WTC11 (cell line): ENCODE measurements around the gene ALK. TPM values are rescaled to one million over a fixed set of nuclear protein-coding genes. Genes with fewer than 3 reads are reported as not detected.

Experiments
- ATAC-seq: fragments of 200-7000 bp; cut with Tn5 transposase; 2 replicates; pipeline ENCODE4 v1.10.0; 2021; ENCODE audit warnings: mild to moderate bottlenecking, moderate library complexity
- CTCF ChIA-PET: fragments of 300-600 bp; sonication (Branson Sonifier 250); formaldehyde crosslinking; loops from one replicate; lab custom pipeline; 2021; ENCODE audit warnings: antibody characterized with exemption; lab: Charles Lee
- POLR2A ChIA-PET: fragments of 350-600 bp; sonication (Branson Sonifier 250); formaldehyde crosslinking; loops from one replicate; lab custom pipeline; 2021; ENCODE audit warnings: antibody characterized with exemption; lab: Charles Lee
- DNase-seq: peaks from one replicate; pipeline ENCODE4 v3.0.0; 2021; ENCODE audit warnings: low spot score
- H3K27ac Mint-ChIP-seq: 2 replicates; pipeline ENCODE4 v1.8.0; 2021; ENCODE audit warnings: mixed read lengths
- H3K27me3 Mint-ChIP-seq: 2 replicates; pipeline ENCODE4 v1.8.0; 2021; ENCODE audit warnings: low read depth, mild to moderate bottlenecking, moderate library complexity, mixed read lengths
- H3K36me3 Mint-ChIP-seq: 2 replicates; pipeline ENCODE4 v1.8.0; 2021; ENCODE audit warnings: mixed read lengths
- H3K4me1 Mint-ChIP-seq: 2 replicates; pipeline ENCODE4 v1.8.0; 2022; ENCODE audit warnings: mixed read lengths
- H3K4me3 Mint-ChIP-seq: 2 replicates; pipeline ENCODE4 v1.8.0; 2021; ENCODE audit warnings: mild to moderate bottlenecking, moderate library complexity, mixed read lengths
- H3K9me3 Mint-ChIP-seq: 2 replicates; pipeline ENCODE4 v1.8.0; 2021; ENCODE audit warnings: mixed read lengths
- ATF1 ChIP-seq: sonication (generic); formaldehyde crosslinking; IDR thresholded peaks from 2 replicates; pipeline ENCODE4 v1.8.1; 2023; ENCODE audit warnings: mild to moderate bottlenecking, moderate library complexity, missing genetic modification reagents
- CREB1 ChIP-seq: sonication (generic); formaldehyde crosslinking; IDR thresholded peaks from 2 replicates; pipeline ENCODE4 v1.8.0; 2023; ENCODE audit warnings: mild to moderate bottlenecking, missing genetic modification reagents
- FOXJ3 ChIP-seq: sonication (generic); formaldehyde crosslinking; IDR thresholded peaks from 2 replicates; pipeline ENCODE4 v1.9.0; 2021; ENCODE audit warnings: missing genetic modification reagents, mild to moderate bottlenecking, borderline replicate concordance
- FOXP1 ChIP-seq: sonication (generic); formaldehyde crosslinking; IDR thresholded peaks from 2 replicates; pipeline ENCODE4 v1.8.0; 2022; ENCODE audit warnings: missing genetic modification reagents, mild to moderate bottlenecking, moderate library complexity, borderline replicate concordance
- FOXP4 ChIP-seq: sonication (generic); formaldehyde crosslinking; IDR thresholded peaks from 2 replicates; pipeline ENCODE4 v1.8.0; 2022; ENCODE audit warnings: mild to moderate bottlenecking, missing genetic modification reagents
- GABPB1 ChIP-seq: sonication (generic); formaldehyde crosslinking; IDR thresholded peaks from 2 replicates; pipeline ENCODE4 v1.8.1; 2023; ENCODE audit warnings: mild to moderate bottlenecking, missing genetic modification reagents
- GRHL2 ChIP-seq: fragments of 250-450 bp; sonication (Bioruptor Pico); IDR thresholded peaks from 2 replicates; pipeline ENCODE4 v1.8.0; 2022; ENCODE audit warnings: mild to moderate bottlenecking, moderate library complexity; ENCODE audit not compliant: insufficient replicate concordance, severe bottlenecking
- HMGA2 ChIP-seq: fragments of 250-450 bp; sonication (Bioruptor Pico); IDR thresholded peaks from 2 replicates; pipeline ENCODE4 v1.4.0; 2021; ENCODE audit warnings: mild to moderate bottlenecking, moderate library complexity
- JAZF1 ChIP-seq: fragments of 250-450 bp; sonication (Bioruptor Pico); IDR thresholded peaks from 2 replicates; pipeline ENCODE4 v1.9.0; 2021; ENCODE audit warnings: moderate library complexity, mild to moderate bottlenecking, inconsistent platforms
- JUN ChIP-seq: sonication (generic); formaldehyde crosslinking; IDR thresholded peaks from 2 replicates; pipeline ENCODE4 v1.8.0; 2023; ENCODE audit warnings: mild to moderate bottlenecking, missing genetic modification reagents
- PREB ChIP-seq: sonication (generic); formaldehyde crosslinking; IDR thresholded peaks from 2 replicates; pipeline ENCODE4 v1.8.1; 2022; ENCODE audit warnings: mild to moderate bottlenecking, missing genetic modification reagents, moderate library complexity, borderline replicate concordance
- PRRX2 ChIP-seq: fragments of 250-450 bp; sonication (Bioruptor Pico); IDR thresholded peaks from 2 replicates; pipeline ENCODE4 v1.8.0; 2021; ENCODE audit warnings: mild to moderate bottlenecking
- SMAD4 ChIP-seq: sonication (generic); formaldehyde crosslinking; IDR thresholded peaks from 2 replicates; pipeline ENCODE4 v1.8.0; 2022; ENCODE audit warnings: mild to moderate bottlenecking, missing genetic modification reagents
- SP1 ChIP-seq: sonication (generic); formaldehyde crosslinking; conservative IDR thresholded peaks from 2 replicates; pipeline ENCODE4 v1.8.1; 2022; ENCODE audit warnings: missing genetic modification reagents
- ZNF138 ChIP-seq: sonication (generic); formaldehyde crosslinking; conservative IDR thresholded peaks from 2 replicates; pipeline ENCODE4 v1.8.1; 2022; ENCODE audit warnings: mild to moderate bottlenecking, moderate library complexity, missing genetic modification reagents
- ZNF232 ChIP-seq: sonication (generic); formaldehyde crosslinking; IDR thresholded peaks from 2 replicates; pipeline ENCODE4 v1.8.0; 2022; ENCODE audit warnings: mild to moderate bottlenecking, missing genetic modification reagents
- ZNF416 ChIP-seq: fragments of 250-450 bp; sonication (Bioruptor Pico); IDR thresholded peaks from 2 replicates; pipeline ENCODE4 v1.9.0; 2021; ENCODE audit warnings: mild to moderate bottlenecking, inconsistent platforms
- ZNF512 ChIP-seq: sonication (generic); formaldehyde crosslinking; IDR thresholded peaks from 2 replicates; pipeline ENCODE4 v1.8.1; 2022; ENCODE audit warnings: missing genetic modification reagents, borderline replicate concordance
- ZNF532 ChIP-seq: fragments of 250-450 bp; sonication (Bioruptor Pico); IDR thresholded peaks from 2 replicates; pipeline ENCODE4 v1.9.0; 2021; ENCODE audit warnings: mild to moderate bottlenecking, borderline replicate concordance
- total RNA-seq: library from RNA; stranded (reverse); gene quantifications from 3 replicates; pipeline ENCODE4 v1.2.3, GENCODE V29; 2021
- TF ChIP-seq, protein P1 (sequence below): fragments of 250-450 bp; sonication (Bioruptor Pico); IDR thresholded peaks from 2 replicates; pipeline ENCODE4 v1.9.0; 2021; ENCODE audit warnings: moderate library complexity, mild to moderate bottlenecking, inconsistent platforms, borderline replicate concordance
- TF ChIP-seq, protein P2 (sequence below): sonication (generic); formaldehyde crosslinking; conservative IDR thresholded peaks from 2 replicates; pipeline ENCODE4 v1.8.1; 2022; ENCODE audit warnings: mild to moderate bottlenecking, missing genetic modification reagents
- TF ChIP-seq, protein P3 (sequence below): sonication (generic); formaldehyde crosslinking; IDR thresholded peaks from 2 replicates; pipeline ENCODE4 v1.8.1; 2023; ENCODE audit warnings: mild to moderate bottlenecking, missing genetic modification reagents, moderate library complexity
- TF ChIP-seq, protein P4 (sequence below): fragments of 250-450 bp; sonication (Bioruptor Pico); IDR thresholded peaks from 2 replicates; pipeline ENCODE4 v2.1.2; 2022; ENCODE audit warnings: mild to moderate bottlenecking, moderate library complexity
- TF ChIP-seq, protein P5 (sequence below): sonication (generic); formaldehyde crosslinking; IDR thresholded peaks from 2 replicates; pipeline ENCODE4 v1.8.1; 2022; ENCODE audit warnings: mild to moderate bottlenecking, moderate library complexity, missing genetic modification reagents

ALK gene
- total RNA-seq, 1 experiment from 2014 or later: not detected

GRCh38 chr2:29700560-29700959, 220.8 kb downstream of the ALK start:
- ChIA-PET CTCF (no interaction called here), POLR2A (no interaction called here)
- TF ChIP-seq ZNF532 (CRISPR knock-in tag) (no peak), CREB1 (CRISPR knock-in tag) (no peak), ATF1 (no peak), ZNF512 (CRISPR knock-in tag) (no peak), PRRX2 (no peak), SP1 (no peak), JAZF1 (CRISPR knock-in tag) (no peak), ZNF232 (no peak), SMAD4 (CRISPR knock-in tag) (no peak), FOXP4 (CRISPR knock-in tag) (no peak), GRHL2 (CRISPR knock-in tag) (no peak), HMGA2 (CRISPR knock-in tag) (no peak)
- TF ChIP-seq, protein P1, sequence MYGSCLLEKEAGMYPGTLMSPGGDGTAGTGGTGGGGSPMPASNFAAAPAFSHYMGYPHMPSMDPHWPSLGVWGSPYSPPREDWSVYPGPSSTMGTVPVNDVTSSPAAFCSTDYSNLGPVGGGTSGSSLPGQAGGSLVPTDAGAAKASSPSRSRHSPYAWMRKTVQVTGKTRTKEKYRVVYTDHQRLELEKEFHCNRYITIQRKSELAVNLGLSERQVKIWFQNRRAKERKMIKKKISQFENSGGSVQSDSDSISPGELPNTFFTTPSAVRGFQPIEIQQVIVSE (CRISPR knock-in tag): no peak
- TF ChIP-seq, protein P2, sequence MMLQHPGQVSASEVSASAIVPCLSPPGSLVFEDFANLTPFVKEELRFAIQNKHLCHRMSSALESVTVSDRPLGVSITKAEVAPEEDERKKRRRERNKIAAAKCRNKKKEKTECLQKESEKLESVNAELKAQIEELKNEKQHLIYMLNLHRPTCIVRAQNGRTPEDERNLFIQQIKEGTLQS (CRISPR knock-in tag): no peak
- TF ChIP-seq, protein P3, sequence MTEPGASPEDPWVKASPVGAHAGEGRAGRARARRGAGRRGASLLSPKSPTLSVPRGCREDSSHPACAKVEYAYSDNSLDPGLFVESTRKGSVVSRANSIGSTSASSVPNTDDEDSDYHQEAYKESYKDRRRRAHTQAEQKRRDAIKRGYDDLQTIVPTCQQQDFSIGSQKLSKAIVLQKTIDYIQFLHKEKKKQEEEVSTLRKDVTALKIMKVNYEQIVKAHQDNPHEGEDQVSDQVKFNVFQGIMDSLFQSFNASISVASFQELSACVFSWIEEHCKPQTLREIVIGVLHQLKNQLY (CRISPR knock-in tag): no peak
- Mint-ChIP-seq H3K9me3 (peaks cover 4% of the 10 kb centered on the region; the same call in 1 of the 2 replicates), H3K4me3 (no peak overlapping the region), H3K36me3 (no peaks in the 10 kb centered on the region), H3K4me1 (peaks cover 13% of the 10 kb centered on the region), H3K27me3 (no peaks in the 10 kb centered on the region), H3K27ac (no peak overlapping the region)
- DNase-seq (no peak), ATAC-seq (no peak)

DNA sequence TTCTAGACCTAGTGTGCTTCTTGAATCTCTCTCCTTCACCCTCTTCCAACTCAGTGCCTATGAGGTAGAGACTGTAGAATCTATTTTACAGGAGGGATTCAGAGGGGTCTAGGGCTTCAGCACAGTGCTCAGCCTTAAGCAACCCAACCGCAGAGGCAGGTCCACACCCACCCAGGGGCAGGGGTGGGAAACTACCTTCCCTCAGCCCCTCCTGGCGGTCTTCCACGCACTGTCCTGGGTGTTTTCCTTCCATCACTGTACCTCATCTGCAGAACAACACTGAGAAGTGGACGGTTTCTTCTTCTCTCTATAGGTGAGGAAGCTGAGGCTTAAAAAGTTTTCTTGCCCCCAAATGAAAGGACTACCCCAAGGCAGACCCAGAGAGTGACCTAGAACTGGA, 222.3 kb downstream of the ALK start:
- peaks cover 13% of the 10 kb centered on the region for H3K4me1 Mint-ChIP-seq
- H3K9me3 Mint-ChIP-seq: peaks cover 8% of the 10 kb centered on the region; the same call in 1 of the 2 replicates
- H3K36me3 Mint-ChIP-seq: no peaks in the 10 kb centered on the region
- ChIA-PET CTCF (no interaction called here), POLR2A (no interaction called here)
- DNase-seq (no peak), ATAC-seq (no peak)
- no peaks in the 10 kb centered on the region for H3K27me3 Mint-ChIP-seq
- H3K4me3 Mint-ChIP-seq: no peak overlapping the region
- no peak overlapping the region for H3K27ac Mint-ChIP-seq
- no peak for TF ChIP-seq PREB (CRISPR knock-in tag)
- TF ChIP-seq FOXP1: no peak
- TF ChIP-seq GABPB1: no peak
- TF ChIP-seq, protein P4, sequence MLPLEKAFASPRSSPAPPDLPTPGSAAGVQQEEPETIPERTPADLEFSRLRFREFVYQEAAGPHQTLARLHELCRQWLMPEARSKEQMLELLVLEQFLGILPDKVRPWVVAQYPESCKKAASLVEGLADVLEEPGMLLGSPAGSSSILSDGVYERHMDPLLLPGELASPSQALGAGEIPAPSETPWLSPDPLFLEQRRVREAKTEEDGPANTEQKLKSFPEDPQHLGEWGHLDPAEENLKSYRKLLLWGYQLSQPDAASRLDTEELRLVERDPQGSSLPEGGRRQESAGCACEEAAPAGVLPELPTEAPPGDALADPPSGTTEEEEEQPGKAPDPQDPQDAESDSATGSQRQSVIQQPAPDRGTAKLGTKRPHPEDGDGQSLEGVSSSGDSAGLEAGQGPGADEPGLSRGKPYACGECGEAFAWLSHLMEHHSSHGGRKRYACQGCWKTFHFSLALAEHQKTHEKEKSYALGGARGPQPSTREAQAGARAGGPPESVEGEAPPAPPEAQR: no peak
- no peak for TF ChIP-seq JUN (CRISPR knock-in tag)
- TF ChIP-seq FOXJ3 (CRISPR knock-in tag): no peak
- no peak for TF ChIP-seq ZNF138
- TF ChIP-seq ZNF416 (CRISPR knock-in tag): no peak
- TF ChIP-seq, protein P5, sequence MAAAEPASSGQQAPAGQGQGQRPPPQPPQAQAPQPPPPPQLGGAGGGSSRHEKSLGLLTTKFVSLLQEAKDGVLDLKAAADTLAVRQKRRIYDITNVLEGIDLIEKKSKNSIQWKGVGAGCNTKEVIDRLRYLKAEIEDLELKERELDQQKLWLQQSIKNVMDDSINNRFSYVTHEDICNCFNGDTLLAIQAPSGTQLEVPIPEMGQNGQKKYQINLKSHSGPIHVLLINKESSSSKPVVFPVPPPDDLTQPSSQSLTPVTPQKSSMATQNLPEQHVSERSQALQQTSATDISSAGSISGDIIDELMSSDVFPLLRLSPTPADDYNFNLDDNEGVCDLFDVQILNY (CRISPR knock-in tag): no peak
